HG02938 (cell line): ENCODE results near the gene YIPF4.
"Not testable (repeated sequence)": the region's sequence is repeated elsewhere in the genome, so short reads cannot be mapped to it uniquely, and the experiment has no call there.

Experiments
- ATAC-seq: cut with Tn5 transposase; IDR thresholded peaks from one replicate; pipeline ENCODE4 v1.9.1; 2021; ENCODE audit warnings: mild to moderate bottlenecking, moderate library complexity; ENCODE audit not compliant: unreplicated experiment

YIPF4 gene

DNA sequence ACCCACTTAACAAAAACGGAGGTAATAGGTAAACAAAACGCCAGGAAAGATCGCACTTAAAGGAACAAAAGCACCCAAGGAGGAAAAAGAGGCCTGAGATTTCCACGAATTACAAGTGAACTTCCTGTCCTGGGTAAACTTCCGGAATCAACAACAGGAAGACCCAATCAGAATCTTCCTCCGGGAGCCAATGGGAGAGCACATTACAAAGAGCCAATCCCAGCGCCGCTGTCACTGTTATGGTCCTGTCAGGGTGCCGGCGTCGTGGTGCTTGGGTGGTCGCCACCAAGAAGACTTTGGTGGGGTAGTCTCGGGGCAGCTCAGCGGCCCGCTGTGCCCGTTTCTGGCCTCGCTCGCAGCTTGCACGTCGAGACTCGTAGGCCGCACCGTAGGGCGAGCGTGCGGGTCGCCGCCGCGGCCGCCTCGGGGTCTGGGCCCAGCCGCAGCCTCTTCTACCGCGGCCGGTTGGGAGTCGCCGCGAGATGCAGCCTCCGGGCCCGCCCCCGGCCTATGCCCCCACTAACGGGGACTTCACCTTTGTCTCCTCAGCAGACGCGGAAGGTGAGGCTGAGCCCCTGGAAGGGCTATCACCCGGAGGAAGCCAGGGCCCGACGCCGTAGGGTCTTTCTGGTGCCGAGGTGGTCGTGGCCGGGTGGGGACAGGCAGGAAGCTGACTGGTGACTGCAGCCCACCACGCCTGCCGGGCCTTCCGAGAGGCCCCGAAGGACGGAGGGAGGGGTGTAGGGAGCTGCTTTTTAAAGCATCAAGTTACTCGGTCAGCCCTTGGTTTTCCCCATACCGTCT lies at the start of gene YIPF4:
Gene YIPF4 (plus strand): TSS at position 231 of the 804 bp plus-strand sequence. CDS start 252 bp downstream, at position 483.
- peak; percentile 98 for ATAC-seq

DNA sequence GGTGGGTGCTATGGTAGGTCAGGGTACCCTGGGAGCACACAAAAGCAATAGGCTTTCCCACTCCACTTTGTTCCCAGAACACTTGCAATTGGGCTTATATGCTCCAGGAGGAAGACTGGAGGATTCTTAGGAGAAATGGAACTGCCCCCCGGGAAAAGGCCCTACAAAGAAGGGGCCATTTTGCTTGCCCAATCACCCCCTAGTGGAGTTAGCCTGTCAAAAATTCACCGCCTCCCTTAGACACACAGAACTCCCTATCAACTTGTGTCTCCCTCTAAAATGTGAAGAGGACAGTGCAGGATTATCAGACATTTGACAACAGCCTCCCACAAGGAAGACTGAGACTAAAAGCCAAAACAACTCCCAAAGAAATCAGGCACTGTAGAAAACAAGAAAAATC lies 49.5 kb upstream of the YIPF4 start:
- no peak for ATAC-seq

DNA sequence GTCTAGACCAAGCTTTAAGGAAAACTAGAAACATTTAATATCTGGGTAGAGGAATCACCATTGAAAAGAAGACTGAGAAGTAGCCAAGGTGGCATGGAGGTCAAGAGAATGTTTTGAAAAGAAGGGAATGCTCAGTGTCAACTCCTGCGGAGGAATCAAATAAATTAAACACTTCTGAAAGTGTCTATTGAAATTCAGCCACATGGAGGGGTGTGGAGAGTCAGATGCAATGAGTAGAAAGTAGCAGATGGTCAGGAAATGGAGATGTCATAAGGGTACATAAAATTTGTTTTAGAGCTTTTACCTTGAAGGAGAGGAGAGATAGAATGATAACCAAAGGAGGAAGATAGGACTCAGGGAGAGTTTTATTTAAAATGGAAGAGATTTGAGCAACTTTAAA lies 48.1 kb upstream of the YIPF4 start:
- ATAC-seq, result no peak

- no peak for ATAC-seq
Measured at GRCh38 chr2:32231959-32232358, 45.7 kb upstream of the YIPF4 start.

DNA sequence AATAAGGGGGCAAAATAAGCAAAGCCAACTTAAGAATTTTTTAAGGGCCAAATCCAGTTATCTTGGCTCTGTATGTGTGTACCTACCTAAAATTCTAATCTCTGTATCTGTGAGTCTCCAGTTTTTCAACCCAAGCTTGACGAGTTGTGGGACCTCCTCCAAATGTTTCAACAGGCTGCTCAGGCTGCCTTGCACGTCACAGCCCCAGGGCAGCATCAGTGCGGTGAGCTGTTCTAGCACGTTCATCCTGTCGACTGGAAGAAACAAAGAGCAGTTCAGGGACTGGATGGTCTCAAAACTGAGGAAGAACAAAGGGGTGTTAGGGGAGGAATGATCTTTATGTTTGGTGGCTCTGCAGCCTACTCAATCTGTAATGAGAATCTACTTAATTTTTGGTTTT lies 42.4 kb upstream of the YIPF4 start:
- ATAC-seq, result no peak

- no peak for ATAC-seq
Measured at GRCh38 chr2:32237488-32237887, 40.2 kb upstream of the YIPF4 start.

DNA sequence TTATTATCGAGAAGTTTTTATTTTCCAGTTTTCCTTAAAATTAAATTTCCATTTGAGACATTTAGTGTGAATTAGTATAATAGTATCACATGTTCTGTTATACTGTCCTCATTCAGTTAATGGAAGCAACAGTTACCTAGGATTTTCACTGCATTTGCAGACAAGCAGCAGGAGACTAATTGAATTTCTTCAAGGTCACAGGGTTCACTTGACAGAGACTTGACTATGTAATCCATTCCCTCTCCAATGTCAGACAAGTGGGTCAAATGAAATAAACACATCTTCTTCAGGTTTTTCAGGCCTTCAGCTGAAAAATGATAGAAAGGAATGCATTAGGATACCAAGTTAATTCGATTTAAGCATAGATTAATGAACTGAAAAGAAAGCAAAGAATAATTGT lies 39.7 kb upstream of the YIPF4 start:
- no peak for ATAC-seq

DNA sequence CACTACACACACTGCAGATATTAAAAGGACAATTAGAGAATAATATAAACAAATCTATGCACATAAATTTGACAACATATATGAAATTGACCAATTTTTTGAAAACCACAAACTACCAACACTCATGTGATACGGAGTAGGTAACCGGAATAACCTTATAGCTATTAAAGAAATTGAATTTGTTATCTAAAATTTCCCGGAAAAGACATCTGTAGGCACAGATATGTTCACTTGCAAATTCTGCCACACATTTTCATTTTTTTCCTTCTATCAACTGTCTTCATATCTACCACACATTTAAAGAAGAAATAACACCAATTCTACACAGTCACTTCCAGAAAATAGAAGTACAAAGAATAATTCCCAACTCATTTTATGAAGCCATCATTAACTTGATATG lies 35.4 kb upstream of the YIPF4 start:
- ATAC-seq, result no peak

- no peak for ATAC-seq
Measured at GRCh38 chr2:32246911-32247310, 30.8 kb upstream of the YIPF4 start.

DNA sequence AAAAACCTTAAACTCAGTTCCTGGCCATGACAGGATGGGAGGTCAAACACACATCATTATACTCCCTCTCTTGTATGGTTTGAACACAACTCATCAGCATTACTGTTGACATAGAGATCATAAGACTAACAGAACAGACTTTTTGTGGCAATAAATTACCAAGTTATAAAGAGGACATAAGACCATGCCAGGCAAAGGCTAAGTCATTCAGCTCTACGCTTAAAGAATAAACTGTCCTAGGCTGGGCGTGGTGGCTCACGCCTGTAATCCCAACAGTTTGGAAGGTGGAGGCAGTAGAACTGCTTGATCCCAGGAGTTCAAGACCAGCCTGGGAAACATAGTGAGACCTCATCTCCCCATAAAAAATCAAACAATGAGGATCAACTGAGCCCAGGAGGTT lies 29.4 kb upstream of the YIPF4 start:
- no peak for ATAC-seq

DNA sequence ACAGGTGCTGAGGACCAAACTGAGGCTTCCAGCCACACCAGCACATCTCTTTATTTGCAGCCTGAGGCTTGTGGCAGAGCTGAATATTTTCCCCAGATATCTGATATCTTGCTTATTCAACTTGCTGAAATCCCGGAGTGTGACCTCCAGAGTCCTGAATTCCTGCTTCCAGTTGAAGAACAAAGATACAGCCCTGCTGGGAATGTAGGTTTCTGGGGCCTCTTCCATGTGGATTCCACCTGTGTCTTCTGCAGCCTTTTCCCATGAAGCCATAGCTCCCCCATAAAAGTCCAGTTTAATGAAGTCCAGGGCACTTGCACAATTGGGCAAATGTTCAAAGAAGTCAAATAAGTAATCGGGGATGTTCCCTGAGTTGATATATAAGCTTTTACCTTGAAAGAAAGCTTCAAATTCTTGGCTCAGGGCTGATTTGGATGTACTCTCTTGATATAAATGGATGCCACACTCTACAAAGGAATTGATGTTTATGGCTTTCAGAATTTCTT lies 27.9 kb upstream of the YIPF4 start:
- ATAC-seq, result no peak

DNA sequence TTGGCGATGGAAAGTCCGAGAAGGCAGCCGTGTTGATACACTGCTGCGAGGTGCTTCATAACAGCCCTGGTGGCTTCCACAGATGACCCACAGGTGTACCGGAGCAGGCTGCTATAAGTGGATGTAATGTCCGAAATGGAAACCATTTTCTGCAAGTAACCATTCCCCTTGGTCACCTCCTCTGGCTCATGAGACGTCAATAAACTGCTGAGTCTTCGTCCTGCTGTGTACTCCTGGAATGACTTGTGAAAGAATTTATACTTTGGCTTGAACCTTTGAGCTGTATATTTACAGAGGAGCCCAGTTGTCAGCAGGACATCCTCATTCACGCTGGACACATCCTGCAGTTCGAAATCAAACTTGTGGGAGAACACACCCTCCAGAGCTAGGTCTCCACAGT lies 27.4 kb upstream of the YIPF4 start:
- ATAC-seq, result no peak

GRCh38 chr2:32258242-32258641 lies 19.5 kb upstream of the YIPF4 start:
- ATAC-seq, result no peak

GRCh38 chr2:32260376-32260775 lies 17.3 kb upstream of the YIPF4 start:
- ATAC-seq, result no peak

DNA sequence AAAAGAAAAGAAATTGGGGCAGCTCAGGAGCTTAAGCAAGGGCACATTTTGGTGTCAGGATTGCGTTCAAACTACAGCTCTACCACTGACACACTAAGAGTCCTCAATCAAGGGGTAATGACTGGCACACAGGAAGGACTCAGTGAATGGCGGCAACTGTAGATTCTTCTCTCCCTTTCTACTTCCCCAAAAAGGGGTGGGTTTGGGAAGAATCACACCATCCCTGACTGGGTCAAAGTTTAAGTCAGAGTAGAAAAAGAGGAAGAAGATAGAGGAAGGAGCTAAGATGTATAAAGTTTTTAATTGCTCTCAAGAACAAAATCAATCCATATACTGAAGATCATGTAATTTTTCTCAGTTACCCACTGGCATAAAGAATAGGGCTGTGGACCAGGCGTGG lies 15.6 kb upstream of the YIPF4 start:
- no peak for ATAC-seq

GRCh38 chr2:32264422-32265105 lies 13.1 kb upstream of the YIPF4 start, which contains the start of gene NLRC4:
Gene NLRC4, minus strand, starts transcription at chr2:32264886. Its CDS starts 8,111 bp downstream, at chr2:32256775.
- ATAC-seq, result peak; percentile 93

DNA sequence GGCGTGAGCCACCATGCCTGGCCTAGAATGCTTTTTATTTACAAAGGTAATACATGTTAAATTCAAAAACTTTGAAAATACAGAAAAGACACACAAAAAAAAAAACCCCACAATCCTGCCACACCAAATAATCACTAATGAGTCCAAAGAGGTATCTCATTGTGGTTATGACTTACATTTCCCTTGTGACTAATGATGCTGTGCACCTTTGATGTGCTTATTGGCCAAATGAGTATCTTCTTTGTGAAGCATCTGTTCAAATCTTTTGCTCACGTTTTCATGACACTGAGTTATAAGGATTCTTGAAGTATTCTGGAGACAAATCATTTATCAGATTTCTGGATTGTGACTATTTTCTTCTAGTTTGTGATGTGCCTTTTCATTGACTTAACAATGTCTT lies 6.6 kb upstream of the YIPF4 start:
- ATAC-seq, result no peak

GRCh38 chr2:32272279-32272678 lies 5.4 kb upstream of the YIPF4 start:
- ATAC-seq, result no peak

DNA sequence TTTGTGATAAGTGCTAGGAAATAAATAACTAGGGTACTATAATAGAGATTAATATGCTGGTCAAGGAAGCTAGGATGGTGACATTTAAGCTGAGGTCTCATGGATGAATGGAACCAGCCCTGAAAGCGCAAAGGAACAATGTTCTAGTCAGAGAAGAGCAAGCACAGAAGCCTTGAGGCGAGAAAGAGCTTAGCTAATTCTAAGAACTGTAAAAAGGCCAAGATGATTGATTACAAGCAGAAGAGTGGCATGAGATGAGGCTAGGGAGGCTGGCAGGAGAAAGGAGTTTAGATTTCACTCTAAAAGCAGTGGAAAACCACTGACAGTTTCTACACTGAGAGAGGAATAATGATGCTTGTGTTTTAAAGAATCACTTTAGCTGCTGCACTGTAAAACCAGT lies 3.4 kb upstream of the YIPF4 start:
- ATAC-seq, result no peak

DNA sequence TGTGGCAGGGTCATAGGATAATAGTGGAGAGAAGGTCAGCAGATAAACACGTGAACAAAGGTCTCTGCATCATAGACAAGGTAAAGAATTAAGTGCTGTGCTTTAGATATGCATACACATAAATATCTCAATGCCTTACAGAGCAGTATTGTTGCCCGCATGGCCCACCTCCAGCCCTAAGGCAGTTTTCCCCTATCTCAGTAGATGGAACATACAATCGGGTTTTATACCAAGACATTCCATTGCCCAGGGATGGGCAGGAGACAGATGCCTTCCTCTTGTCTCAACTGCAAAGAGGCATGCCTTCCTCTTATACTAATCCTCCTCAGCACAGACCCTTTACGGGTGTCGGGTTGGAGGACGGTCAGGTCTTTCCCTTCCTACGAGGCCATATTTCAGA lies 1.9 kb upstream of the YIPF4 start:
- ATAC-seq, result not testable (repeated sequence)

- ATAC-seq, result no peak
Measured at GRCh38 chr2:32277363-32277673, 386 bp upstream of the YIPF4 start.

DNA sequence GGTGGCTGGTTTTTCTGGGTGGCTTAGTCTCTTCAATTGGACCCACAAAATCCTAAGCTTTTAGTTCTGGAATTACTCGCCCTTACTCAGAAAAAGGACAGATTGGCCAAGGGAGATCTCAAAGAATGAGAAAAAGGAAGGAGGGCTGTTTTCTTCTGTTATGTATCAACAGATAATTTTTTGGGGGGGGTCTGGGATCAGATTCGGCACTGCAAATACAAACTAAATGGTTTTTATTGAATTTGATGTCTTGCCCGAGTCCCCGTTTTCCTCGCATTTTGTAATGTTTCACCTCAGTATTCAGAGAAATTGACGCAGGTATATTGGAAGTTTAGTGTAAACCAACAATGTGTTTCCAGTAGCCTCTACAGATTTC lies 762 bp downstream of the YIPF4 start:
- ATAC-seq, result no peak
